Bone marrow (tissue), 2 donors: Measurements from ENCODE around the gene TRAM2.

Source experiments
- DNase-seq, 2 donors: peaks; one replicate each; lab custom pipeline; 2025; lab: John Stamatoyannopoulos, UW

TRAM2 gene

DNA sequence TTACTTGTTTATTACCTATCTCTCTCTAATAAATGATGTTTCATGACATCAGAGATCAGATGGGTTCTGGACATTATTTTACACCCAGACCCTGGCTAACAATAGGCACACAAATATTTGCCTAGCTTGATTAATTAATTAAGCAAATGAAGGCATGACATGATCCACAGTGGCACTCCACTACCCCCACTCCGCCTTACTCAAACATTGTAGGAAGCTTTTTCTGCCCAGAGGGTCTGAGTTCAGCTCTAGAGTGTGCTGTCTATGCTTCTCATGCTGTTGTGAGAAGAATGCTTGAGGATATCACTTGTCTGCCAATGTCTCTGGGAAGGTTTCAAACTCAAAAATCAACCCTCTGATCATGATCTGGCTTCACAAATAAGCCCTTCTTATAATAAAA lies 45.0 kb downstream of the TRAM2 start:
- DNase-seq = no peak

DNA sequence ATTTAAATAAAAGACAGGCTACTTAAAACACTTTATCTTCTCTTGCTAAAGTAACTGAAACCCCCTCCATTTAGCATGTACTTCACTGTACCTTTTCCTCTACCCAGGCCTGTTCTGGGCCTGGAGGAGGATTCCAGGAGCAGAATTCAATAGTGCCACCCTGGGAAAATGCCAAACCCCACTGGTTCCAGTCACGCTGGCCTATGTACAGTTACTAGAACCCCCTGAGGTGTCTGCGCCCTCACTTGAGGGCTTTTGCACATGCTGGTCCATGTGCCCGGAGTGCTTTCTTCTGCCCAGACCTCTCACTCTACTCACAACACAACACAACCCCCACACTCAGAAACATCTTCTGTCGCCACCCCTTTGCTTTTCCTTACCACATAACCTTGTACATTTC lies 45.5 kb downstream of the TRAM2 start:
- DNase-seq = no peak

DNA sequence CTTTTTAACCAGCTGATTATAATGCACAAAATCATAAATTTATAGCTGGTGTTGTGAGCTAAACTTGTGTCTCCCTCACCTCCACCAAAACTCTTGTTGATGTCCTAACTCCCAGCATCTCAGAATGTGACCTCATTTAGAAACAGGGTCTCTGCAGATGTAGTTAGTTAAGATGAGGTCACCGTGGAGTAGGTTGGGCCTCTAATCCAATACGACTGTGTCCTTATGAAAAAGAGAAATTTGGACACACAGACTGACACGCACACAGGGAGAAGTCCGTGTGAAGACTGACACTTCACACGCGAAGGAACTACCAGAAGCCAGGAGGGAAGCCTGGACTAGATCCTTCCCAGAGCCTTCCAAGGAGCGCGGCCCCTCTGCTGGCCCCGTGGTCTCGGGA lies 46.5 kb downstream of the TRAM2 start:
- DNase-seq = no peak

DNA sequence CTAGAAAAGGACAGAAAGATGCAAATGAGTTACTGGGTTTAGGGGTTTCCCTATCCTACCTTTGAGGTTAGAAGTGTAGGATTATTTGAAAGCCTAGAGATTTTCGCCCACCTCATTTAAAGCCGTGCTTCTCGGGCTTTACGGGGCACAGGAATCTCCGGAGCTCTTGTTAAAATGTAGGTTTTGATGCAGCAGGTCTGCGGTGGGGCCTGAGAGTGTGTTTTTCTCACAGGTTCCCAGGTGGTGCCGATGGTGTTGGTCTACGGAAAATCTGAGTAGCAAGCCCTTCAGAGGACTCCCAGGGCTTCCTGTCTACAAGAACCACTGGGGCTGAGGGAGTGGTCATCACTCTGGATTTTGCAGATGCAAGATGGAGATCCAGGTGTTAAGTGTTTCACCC lies 47.5 kb downstream of the TRAM2 start:
- no peak for DNase-seq

DNA sequence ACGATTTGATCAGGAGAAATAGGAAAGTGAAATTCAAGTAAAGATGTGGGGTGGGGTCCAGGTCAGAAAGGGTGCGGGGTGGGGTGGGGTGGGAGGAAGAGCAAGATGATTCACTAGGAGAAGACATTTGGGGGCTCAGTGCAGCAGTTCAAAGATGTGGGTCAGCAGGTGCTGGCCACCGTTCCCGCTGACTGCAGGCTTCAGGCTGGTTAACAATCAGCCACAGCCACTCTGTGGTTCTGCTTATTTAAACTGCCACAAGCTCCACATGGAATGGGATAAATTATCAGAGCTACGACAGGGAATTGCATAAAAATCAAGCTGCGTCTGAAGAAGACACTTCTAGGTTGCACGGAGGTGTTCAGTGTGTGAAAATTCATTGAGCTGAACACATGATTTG lies 49.4 kb downstream of the TRAM2 start:
- no peak for DNase-seq

DNA sequence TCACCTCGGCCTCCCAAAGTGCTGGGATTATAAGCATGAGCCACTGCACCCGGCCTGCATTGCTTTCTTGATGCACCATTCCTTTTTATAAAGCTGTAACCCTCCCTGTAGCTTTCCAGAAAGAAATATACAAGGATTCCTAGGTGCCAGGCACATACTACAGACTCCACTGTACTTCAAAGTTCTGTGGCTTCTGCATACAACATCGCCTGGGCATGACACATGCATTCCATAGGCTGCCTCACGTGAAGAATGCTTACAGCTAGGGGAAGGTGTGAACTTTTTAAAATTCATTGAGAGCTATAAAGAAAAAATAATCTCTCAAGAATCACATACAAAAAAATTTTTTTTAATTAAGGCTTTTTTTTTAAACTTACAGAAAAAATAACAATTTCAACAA lies 50.2 kb downstream of the TRAM2 start:
- DNase-seq = no peak

DNA sequence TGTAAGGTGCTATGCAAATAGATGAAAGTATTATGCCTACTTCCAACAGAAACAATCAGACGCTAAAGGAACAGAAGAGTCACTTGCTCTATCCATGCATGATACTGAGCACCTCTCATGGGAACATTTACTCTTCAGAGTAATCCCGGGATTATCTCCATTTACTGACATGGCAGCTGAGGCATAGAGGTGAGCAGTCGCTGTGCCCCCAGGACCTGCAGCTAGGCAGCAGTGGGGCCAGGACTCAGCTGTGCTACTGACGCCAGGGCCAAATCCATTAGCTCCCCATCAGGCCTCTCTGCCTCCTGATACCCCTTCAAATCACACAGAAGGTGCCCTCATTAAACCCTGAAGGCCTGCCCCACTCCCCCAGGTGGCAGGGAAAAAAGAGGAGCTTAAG lies 51.9 kb downstream of the TRAM2 start:
- no peak for DNase-seq

DNA sequence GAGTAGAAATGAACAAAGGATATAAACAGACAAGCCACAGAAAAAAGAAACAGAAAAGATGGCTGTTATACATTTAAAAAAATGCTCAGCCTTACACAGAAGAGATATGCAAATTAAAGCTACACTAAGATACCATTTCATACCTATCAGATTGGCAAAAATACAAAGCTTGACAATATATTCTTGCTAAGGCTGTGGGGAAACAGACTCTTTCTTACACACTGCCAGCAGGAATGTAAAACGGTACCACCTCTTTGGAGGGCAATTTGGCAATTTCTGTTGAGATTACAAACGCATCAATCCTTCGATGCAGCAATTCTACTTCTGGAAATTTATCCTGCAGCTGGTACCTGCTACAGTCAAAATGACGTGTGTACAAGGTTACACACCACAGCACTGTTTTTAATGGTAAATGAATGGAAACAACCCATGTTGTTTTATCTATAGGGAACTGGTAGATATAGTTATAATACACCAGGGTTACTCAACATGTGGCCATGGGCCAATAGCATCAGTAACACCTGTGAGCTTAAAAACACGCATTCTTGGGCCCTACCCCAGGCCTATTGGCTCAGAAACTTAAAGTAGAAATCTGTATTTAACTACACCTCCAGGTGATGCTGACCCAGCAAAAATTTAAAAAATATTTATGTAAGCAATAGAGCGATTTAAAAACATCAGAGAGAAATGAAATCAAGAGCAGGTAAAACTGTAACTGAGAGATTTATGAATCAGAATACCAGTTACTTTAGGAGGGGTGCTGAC lies 53.3 kb downstream of the TRAM2 start:
- no peak for DNase-seq

DNA sequence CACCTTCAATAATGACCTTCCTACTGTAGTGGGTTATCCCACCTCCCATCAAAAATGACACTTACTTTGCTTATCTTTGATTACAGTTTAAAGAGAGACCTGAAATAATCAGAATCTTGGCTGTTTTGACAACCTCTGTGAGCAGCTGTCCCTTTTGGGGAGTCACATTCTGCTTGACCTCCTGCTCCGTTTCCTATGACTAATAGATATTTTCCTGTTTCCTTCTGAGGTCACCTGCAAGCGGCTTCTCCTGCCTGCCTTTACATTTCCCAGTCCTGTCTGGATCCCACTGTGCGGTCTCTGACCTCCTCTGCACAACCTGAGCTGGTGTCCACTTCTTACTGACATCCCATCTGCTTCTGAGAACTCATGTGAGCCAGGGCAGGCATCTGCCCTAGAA lies 54.2 kb downstream of the TRAM2 start:
- DNase-seq = no peak

DNA sequence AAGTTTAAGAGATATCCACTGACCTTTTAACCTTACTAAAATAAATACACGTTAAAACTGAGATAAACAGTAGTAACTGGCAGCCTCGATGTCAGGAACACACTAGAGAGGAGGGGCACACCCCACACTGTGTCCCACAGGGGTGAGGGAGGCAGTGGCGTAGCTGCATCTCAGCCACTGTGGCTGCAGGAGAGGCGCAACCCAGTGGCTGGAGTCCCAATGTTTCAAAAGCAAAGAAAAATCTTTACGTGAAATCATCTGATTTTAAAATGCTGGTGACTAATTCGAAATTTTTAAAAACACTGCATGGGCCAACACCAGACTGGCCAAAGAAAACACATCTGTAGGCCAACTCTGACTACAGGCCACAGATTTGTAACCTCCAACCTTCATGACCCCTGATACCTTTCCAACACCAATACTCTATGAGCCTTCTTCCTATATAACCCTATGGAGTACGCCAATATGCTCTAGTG lies 54.7 kb downstream of the TRAM2 start:
- no peak for DNase-seq

DNA sequence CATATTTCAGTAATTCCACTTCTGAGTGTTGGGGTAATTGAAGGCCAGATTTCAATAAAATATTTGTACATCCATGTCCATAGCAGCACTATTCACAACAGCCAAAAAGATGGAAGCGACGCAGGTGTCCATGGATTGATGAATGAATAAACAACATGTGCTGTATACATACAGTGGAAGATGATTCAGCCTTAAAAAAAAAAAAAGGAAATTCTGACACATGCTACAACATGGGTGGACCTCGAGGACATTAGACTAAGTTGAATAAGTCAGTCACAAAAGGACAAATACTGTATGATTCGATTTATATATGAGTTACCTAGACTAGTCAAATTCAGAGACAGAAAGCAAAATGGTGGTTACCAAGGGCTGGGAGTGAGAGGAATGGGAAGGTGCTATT lies 57.2 kb downstream of the TRAM2 start:
- no peak for DNase-seq

DNA sequence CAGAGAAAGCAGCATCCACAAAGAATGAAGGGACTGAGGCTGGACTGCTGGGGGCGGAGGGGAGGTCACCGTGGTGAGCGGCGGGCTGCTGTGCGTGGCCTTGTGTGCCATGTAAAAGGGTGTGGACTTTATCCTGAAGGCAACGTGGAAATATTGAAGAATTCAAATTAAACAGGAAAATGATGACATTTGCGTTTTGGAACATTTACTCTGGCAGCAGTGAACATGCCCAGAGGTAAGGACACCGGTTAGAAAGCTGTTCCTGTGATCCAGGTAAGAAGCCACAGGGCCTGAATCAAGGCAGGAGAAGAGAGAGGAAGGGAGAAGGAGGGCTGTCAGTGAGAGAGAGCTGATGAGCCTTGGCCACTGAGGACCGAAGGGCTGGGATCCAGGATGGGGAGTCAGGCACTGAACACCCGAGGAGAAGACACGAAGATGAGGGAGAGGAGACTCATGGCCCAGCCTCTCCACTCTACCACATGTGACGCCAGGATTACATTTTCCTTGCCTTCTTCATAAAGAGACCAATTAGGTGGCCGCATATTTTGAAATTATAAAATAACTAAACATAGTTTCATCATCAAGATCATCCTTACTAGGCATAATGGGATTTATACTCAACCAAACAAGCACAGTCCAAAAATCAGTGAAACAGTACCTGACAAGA lies 58.4 kb downstream of the TRAM2 start:
- no peak for DNase-seq

DNA sequence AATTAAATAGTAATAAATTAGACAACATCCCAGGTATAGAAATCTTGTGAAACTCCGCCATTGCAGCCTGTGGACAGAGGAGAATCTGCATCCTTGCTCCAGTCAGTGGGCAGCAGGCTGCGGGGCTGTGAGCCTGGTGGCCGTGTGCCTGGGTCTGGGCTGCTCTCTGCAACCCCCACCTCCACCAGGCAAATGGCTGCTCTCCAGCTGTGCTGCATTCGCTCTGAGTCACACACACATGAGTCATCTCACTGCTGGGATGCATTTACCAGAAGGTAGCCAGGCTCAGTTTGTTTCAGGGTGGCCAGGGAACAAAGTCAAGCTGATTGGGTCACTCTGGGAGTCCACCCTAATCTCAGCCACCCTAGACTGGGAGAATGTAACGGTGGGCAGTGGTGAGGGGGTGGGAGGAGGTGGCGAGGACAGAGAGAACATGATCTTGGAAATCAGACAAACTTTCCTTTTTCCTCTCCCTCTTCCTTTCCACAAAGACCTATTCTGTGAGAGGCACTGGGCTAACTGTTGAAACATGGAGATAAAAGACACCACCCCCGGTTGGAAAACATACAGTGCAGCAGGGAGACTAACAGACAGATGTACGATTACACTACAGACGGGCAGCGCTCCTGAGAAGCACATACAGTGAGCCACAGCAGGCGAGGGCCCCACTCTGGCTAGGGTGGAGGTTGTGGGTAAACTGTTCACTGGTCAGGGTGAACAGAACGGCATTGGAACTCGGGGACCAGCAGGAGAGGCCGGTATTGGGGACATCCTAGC lies 59.2 kb downstream of the TRAM2 start:
- peak; percentile 16 to 29 for DNase-seq

DNA sequence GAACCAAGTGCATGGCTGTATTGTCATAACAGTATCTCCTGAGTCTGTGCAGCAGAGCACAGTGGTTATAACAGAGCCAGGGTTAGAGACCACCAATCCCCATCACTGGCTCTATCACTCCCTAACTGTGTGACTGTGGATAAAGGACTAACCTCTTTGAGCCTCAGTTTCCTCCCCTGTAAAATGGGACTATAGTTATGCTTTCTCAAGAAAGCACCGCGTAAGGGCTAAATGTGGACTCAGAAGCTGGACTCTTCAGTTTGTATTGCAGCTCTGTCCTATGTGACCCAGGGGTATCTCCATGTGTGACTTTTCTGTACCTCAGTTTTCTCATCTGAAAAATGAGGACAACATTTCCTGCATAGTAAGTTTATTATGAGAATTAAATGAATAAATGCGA lies 59.9 kb downstream of the TRAM2 start:
- no peak for DNase-seq

DNA sequence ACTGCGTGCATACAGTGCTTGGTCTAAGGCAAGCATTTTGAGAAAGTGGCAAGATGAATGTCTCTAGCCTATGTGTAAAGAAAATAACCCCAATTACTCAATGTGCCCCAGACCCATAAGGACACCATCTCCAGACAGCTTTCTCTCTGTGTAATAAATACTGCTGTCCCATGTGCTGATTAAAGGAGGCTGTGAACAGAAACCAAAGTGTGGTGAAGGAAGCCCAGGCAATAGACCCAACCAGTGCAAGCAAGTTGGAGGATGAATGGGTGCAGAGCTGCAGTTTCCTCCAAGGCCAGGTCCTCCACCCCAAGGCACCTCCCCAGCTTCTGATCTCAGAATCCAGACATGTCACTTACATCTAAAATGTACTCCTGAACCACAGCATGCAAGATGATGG lies 60.6 kb downstream of the TRAM2 start:
- DNase-seq = no peak

DNA sequence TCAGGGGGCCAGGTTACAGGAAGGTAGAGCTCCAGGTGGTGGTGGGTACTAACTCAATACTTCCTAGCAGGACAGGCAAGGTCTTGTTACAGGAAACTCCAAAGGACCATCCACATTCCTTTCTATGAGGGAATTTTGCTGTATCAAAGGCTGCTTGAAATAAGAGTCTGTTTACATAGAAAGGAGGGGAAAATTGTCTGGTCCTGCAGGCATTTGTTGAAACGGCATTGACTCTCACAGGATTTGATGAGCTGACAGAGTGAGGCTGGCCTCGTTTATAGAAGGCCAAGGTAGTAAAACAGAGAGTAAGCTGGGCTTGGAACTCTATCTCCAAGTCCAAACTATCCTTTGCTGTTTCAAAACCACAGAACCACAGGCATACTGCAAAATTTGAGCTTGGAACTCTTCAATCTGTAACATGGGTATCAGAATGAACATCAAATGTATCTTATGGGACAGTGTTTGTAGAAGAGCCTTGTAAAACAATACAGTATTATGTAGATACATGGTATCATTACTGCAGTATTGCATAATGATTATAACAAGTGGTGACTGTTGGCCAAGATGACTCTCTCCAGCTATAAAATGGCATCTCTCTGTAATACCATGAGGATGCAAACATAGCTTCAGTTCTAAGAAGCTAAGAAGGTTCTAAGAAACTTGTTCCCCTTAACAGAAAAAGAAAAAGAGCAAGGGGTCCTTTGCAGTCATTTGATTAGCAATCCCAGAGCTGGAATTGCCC lies 61.5 kb downstream of the TRAM2 start:
- DNase-seq = no peak

DNA sequence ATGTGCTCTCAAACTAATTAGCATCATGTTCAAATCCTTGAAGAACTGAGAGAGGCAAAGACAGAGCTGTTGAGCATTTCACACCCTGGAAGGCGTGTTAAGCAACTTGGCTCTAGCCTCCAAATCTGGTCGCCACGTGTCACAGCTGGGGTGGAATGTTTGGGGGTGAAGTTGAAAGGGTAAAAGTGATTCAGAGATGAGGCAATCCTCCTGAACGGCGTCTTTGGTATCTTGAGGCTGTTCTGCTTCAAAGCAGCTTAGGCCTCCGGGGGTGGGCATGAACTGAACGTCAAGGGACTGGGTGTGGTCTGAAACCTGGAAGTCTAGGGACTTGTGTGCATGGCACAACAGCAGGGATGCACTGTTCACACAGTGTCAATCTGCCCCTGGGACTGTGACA lies 62.3 kb downstream of the TRAM2 start:
- DNase-seq = no peak

DNA sequence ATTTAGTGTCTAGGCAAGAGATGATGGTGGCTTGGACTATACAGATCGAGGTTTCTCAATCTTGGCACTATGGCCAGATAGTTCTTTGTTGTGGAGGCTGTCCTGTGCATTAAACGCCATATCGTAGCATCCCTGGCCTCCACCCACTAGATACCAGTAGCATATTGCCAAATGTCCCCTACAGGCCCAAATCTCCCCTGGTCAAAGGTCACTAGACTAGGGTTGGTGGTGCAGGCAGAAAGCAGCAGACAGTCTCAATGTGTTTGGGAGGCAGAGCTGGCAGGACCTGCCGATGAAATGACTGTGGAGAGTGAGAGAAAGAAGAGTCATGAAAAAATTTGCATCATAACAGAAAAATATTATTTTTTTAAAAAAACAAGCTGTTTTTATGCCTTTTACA lies 63.0 kb downstream of the TRAM2 start:
- DNase-seq = no peak

DNA sequence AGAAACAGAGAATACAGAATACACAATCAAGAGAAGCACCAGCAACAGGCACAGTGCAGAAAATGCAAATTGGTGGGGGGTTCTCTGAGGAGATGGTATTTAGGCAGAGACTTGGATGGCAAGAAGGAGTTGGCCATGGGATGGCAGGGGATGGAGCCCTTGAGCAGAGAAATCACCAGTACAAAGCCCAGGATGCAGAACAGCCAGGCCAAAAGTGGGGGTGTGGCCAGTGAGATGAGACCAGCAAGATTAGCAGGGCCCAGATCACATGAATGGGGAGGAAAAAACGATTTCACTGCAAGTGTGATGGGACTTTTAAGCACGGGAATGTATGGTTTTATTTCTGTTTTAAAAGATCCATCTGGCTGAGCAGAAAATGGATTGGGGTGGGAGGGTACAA lies 63.4 kb downstream of the TRAM2 start:
- no peak for DNase-seq

DNA sequence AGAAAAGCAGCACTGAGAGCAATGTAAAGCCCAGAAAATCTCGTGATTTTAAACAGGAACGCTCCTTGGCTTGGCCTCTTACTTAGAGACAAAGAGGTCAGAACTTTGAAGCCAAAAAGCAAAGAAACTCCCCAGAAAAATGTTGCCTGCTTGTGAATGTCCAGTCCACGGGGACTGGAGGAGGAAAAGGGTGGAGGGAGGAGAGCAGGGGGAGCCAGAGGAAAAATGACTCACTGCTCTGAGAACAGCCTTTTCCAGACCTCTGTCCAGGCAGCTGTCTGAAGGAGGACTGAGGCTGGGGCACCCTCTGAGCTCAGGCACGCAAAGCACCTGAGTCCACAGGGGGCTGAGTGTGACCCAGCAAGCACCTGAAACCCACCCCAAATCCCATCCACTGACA lies 64.7 kb downstream of the TRAM2 start:
- no peak for DNase-seq

DNA sequence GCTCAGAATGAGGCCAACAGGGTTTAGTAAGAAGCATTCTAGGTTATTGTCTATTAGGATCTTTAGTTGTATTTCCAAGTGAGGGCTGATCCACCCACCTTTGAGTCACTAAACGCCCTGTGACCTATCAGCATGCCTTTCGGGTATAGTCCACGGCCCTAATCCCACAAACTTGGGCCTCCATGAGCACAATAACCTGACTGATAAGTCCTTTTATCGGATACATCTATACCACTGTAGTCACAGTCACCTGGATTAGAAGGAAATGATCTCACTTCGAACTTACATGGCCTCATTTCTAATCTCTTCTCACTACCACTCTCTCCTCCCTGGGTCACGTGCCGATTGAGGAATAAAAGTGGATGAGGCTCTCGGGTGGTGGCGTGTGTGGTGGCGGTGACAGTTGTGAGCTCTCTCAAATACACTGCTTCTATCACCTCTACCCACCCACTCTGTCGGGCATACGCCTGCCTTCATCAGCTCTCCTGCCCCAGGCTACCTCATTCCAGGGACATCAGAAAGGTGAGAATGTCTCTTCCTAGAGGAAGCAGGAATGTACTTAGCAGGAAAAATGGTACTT lies 65.2 kb downstream of the TRAM2 start:
- DNase-seq = no peak

DNA sequence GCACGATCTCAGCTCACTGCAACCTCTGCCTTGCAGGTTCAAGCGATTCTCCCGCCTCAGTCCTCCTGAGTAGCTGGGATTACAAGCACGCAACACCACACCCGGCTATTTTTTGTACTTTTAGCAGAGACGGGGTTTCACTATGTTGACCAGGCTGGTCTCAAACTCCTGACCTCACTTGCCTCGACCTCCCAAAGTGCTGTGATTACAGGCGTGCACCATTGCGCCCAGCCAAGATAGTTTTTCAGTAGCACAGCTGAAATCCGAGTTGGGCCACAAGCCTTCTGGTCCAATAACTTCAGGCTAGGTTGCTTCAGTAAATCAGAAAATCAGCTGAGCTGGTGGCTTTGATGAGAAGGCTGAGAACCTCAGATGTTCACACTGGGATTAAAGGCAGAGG lies 65.7 kb downstream of the TRAM2 start:
- no peak for DNase-seq
